GM18870 (cell line): ENCODE results near the gene HAND2.

Experiments
- ATAC-seq: cut with Tn5 transposase; IDR thresholded peaks from one replicate; pipeline ENCODE4 v1.9.1; 2021; ENCODE audit warnings: moderate library complexity; ENCODE audit not compliant: unreplicated experiment

Gene HAND2

GRCh38 chr4:173478913-173479283 is 51.1 kb downstream of the HAND2 start:
- no peak for ATAC-seq

GRCh38 chr4:173478201-173478912 is 51.7 kb downstream of the HAND2 start:
- no peak for ATAC-seq

GRCh38 chr4:173477016-173477415 is 53.0 kb downstream of the HAND2 start:
- ATAC-seq = no peak
